ENCODE data around the gene CCDC183. TPM values are rescaled to one million over a fixed set of nuclear protein-coding genes. Genes with fewer than 3 reads are reported as not detected.
A peak's percentile ranks its signal among the peaks of the same experiment; 100 is the strongest.

Gene CCDC183
- total and polyA plus RNA-seq, 2 of the 4 experiments (the other 2 are of a cell fraction): under 0.01 to 0.29 TPM

- ChIA-PET CTCF (no interaction called here), POLR2A (ENCODE audit: unreplicated experiment) (no interaction called here)
- intact Hi-C loops (cut with micrococcal nuclease) (loop anchor here (2.0 kb wide), 1 partner anchor 97 kb away; the partner anchor contains the start of genes C8G and FBXW5), in situ Hi-C loops (cut with MboI; ENCODE audit: low sequenced_read_pairs) (no loop called here), dilution Hi-C loops (cut with HindIII; ENCODE audit: low sequenced_read_pairs, unreplicated experiment) (no loop called here)
- peak overlapping the region; percentile 44 to 89; a peak in 3 of 4 replicates for H4K8ac ChIP-seq (ENCODE audit: low read depth in 2 of 2, low read length in 2 of 2)
- H2BK20ac ChIP-seq (ENCODE audit: low read depth, low read length): no peak overlapping the region
- TF ChIP-seq MAZ (IDR thresholded peaks at IDR 0.05; ENCODE audit: borderline replicate concordance, low read depth, low read length) (peak; percentile 13; the same call in 1 of the 2 replicates), SMC3 (IDR thresholded peaks at IDR 0.05; ENCODE audit: low read depth, low read length) (no peak), POLR2A (IDR thresholded peaks at IDR 0.05; ENCODE audit: low read depth, low read length) (peak; percentile 24; the same call in 1 of the 2 replicates), MXI1 (IDR thresholded peaks at IDR 0.05; ENCODE audit: borderline replicate concordance, low read depth, low read length) (peak; percentile 78), USF2 (IDR thresholded peaks at IDR 0.05; ENCODE audit: low read depth, low read length) (no peak)
- H3K9me1 ChIP-seq (ENCODE audit: insufficient read depth, low read length): no peaks in the 10 kb centered on the region
- peak overlapping the region; percentile 95 for H3K14ac ChIP-seq (replicated peaks; ENCODE audit: low read depth, low read length)
- H2BK15ac ChIP-seq (ENCODE audit: low read depth, low read length): no peak overlapping the region
- peak overlapping the region; percentile 96 for H2AK5ac ChIP-seq (ENCODE audit: low read depth, low read length)
- ATAC-seq (ENCODE audit: low read depth) (peak; percentile 28), DNase-seq (peak; percentile 73)
- H2AK9ac ChIP-seq (replicated peaks; ENCODE audit: low read depth, low read length, poor library complexity): peak overlapping the region; percentile 90
- peak overlapping the region; percentile 90 for H3K27ac ChIP-seq (ENCODE audit: insufficient read depth, low read length)
- H2BK5ac ChIP-seq (ENCODE audit: low read depth, low read length, poor library complexity, severe bottlenecking): peak overlapping the region; percentile 85
- peak overlapping the region; percentile 32; the same call in 1 of the 2 replicates for H2BK120ac ChIP-seq (ENCODE audit: low read depth, low read length)
- H3K4me2 ChIP-seq (ENCODE audit: low read depth, low read length): peak overlapping the region; percentile 91
- peak overlapping the region; percentile 92 for H3K9ac ChIP-seq (ENCODE audit: low read depth, low read length)
- H3K4me3 ChIP-seq (ENCODE audit: insufficient read depth, low read depth, low read length): peak overlapping the region; percentile 92
- H3K18ac ChIP-seq (ENCODE audit: low read depth, low read length): peak overlapping the region; percentile 51
- H3K27me3 ChIP-seq (ENCODE audit: control insufficient read depth, insufficient read depth, low read length): peaks cover 22% of the 10 kb centered on the region
- peak overlapping the region; percentile 88 for H3K4ac ChIP-seq (ENCODE audit: low read depth, low read length)
- peaks cover 6% of the 10 kb centered on the region; the same call in 1 of the 2 replicates for H3K9me3 ChIP-seq (ENCODE audit: control insufficient read depth, insufficient read depth, low read length)
- peaks cover 9% of the 10 kb centered on the region for H3K4me1 ChIP-seq (ENCODE audit: control insufficient read depth, insufficient read depth, low read length)
- H3K23ac ChIP-seq (ENCODE audit: low read depth, low read length): peak overlapping the region; percentile 98
- BruUV-seq (replicated peaks): no TSS peak
- peaks cover 14% of the 10 kb centered on the region; the same call in 1 of the 2 replicates for H3K36me3 ChIP-seq (ENCODE audit: control insufficient read depth, insufficient read depth, low read length)
- peak overlapping the region; percentile 85 for H4K91ac ChIP-seq (ENCODE audit: insufficient read depth, low read depth, low read length)
- WGBS, 2 experiments (ENCODE audit: extremely low coverage in 2 of 2, insufficient read length in 1 of 2): 0% methylated on average over 16 of the region's 48 CpGs; no CpG with 5 or more reads in 1 of the 2 experiments
- H3K79me1 ChIP-seq (ENCODE audit: low read depth in 1 of 2, low read length in 2 of 2): peaks cover 9 to 21% of the 10 kb centered on the region in 2 experiments; a peak in 2 of 4 replicates
- H3K56ac ChIP-seq (ENCODE audit: extremely low read depth, insufficient read depth, low read length): peak overlapping the region; percentile 71
- peak overlapping the region; percentile 65 for H4K5ac ChIP-seq (ENCODE audit: low read depth, low read length)
- H2AFZ ChIP-seq (replicated peaks; ENCODE audit: low read length, poor library complexity): peak overlapping the region; percentile 80
- peaks cover 20% of the 10 kb centered on the region for H4K20me1 ChIP-seq (ENCODE audit: insufficient read depth, low read length)
These were observed 51.8 kb downstream of the CCDC183 start for GRCh38 chr9:136847826-136848392.
